Measurements from ENCODE around the gene WNT7A.

Gene WNT7A

DNA sequence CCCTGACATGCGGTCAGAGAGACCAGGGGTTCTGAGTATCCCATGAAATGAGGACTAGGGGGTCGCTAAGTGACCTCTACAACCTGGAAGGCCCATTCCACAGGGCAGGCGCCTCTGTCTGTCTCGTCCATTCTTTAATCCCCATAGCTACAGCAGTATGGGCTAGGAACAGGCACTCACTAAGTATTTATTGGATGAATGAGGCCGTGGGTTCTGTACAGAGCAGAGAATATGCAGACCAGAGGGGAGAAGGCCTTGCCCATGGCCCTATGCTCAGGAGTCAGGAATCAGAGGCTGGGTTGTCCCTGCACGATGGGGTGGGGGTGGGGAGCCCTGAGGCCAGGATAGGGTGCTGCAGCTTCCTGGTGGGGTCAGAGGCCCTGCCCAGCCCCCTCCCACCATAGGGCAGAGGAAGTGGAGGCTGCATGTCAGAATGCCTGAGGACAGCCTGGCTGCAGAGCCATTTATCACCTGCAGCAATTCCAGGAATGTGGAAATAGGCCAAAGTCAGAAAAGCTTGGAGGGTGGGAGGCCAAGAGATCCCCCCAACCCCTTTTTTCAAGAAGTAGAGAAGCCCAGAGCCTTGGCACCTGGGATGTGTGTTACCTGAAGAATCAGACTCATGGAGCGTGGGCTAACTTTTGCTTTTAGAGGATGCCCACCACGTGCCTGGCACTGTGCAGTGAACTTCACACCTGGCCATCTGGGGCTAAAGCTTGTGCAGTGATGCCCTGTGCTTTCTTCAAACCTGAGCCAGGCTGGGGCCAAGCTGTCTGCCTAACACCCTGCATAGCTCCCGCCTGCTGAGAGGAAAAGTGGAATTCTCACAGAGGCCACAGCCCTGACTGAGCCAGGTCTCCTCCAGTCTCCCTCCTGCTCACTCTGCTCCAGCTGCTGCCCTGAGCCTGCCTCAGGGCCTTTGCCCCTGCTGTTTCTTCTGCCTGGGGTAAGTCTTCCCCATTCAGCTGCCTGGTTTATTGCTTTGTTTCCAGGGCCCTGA lies 109.4 kb downstream of the WNT7A start:
- DNase-seq (ENCODE audit: low read depth) = no peak

DNA sequence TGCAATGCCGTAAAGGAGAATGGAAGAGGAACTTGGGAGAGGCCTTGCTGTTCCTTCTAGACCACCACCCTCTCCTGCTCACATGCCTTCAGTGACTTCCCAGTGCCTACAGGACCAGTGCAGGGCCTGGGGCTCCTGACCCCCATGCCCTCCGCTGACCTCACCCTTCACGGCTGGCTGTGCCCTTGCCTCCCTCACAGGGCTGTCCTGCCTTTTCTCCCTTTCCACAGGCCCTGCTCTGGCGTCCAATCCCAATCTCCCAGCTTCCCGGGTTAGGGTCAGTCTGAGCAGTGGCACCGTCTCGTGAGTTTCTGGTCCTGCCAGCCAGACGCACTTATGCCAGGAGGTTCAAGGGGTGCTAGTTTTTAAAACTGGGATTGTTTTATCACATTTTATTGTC lies 110.4 kb downstream of the WNT7A start:
- no peak for DNase-seq (ENCODE audit: low read depth)

DNA sequence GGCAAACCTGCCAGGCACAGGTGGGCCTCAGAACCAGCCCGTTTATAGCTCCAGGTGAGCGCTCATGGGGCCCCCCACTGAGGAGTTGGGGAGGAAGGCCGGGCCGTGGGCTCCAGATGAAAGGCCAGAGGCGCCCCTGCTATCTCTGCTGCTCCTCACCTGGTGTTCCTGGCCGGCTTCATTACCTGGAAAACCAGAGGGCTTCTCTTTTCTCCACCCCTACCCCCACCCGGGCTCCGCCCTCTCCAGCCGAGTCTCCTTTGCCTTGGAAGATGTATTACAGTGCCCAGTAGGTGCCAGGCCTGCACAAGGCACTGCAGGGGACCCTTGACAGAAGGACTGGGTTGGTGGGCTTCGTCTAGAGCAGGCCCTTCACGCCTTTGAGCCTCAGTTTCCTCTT lies 111.4 kb downstream of the WNT7A start:
- DNase-seq (ENCODE audit: low read depth) = no peak

DNA sequence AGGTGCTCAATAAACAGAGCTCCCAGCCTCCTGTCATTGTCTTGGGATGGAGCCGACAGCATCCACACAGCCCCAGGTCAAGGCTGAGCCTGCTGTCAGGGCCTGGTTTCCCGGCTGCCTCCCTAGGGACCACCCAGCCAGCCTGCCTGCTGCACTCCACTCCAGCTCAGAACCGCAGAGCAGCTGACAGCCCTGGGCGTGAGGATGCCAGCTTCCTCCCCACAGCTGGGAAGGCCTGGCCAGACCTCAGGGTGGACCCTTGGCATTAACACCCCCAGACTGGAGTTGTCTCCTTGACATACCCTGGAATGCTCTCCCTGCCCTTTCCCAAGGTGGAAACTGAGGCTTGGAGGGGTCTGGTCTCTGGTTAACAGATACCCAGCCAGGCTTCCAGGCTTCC lies 112.0 kb downstream of the WNT7A start:
- DNase-seq (ENCODE audit: low read depth) = no peak

DNA sequence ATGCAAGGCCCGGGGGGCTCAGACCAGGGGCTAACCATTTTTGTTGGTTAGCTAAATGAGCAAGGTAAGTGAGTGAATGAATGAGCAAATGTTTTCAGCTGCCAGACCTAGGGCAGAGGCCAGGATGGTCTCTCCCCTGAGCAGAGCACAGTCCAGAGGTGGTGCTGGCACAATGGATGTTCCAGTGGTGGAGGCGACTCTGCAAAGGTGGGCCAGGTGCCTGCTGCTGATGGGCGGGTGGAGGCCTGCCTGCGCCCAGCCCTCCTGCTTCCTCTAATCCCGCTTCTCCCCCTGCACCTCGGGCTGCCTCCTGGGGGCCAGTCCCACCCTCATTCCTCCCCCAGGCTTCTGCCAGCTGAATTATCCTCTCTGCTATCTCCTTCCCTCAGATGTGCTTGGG lies 112.8 kb downstream of the WNT7A start:
- no peak for DNase-seq (ENCODE audit: low read depth)
